GM19193 (cell line): ENCODE data around the gene BCL7B.

Experiments
- POLR2A ChIP-seq: IDR thresholded peaks from 4 replicates; pipeline ENCODE4 v1.6.1; 2011; ENCODE audit not compliant: insufficient read depth, insufficient read length; ENCODE audit errors: extremely low read depth

Gene BCL7B

GRCh38 chr7:73578342-73579128 is 21.0 kb upstream of the BCL7B start, which contains the start of gene TBL2:
TSS of gene TBL2 (minus strand) at chr7:73578579. CDS start at chr7:73578549, 30 bp downstream.
- peak; percentile 98 for TF ChIP-seq POLR2A

- no peak for TF ChIP-seq POLR2A
Observed at GRCh38 chr7:73577627-73578341, 20.3 kb upstream of the BCL7B start.

GRCh38 chr7:73573791-73574190 is 16.3 kb upstream of the BCL7B start:
- no peak for TF ChIP-seq POLR2A

GRCh38 chr7:73573276-73573675 is 15.8 kb upstream of the BCL7B start:
- TF ChIP-seq POLR2A = no peak

- TF ChIP-seq POLR2A = no peak
Observed at GRCh38 chr7:73572767-73573186, 15.3 kb upstream of the BCL7B start.

GRCh38 chr7:73570977-73571376 is 13.5 kb upstream of the BCL7B start:
- TF ChIP-seq POLR2A = no peak

GRCh38 chr7:73570521-73570920 is 13.0 kb upstream of the BCL7B start:
- TF ChIP-seq POLR2A = no peak

- no peak for TF ChIP-seq POLR2A
Observed at GRCh38 chr7:73569042-73569608, 11.6 kb upstream of the BCL7B start.

- TF ChIP-seq POLR2A = no peak
Observed at GRCh38 chr7:73567846-73568685, 10.6 kb upstream of the BCL7B start.

GRCh38 chr7:73567140-73567539 is 9.7 kb upstream of the BCL7B start:
- no peak for TF ChIP-seq POLR2A

GRCh38 chr7:73565675-73566340 is 8.3 kb upstream of the BCL7B start:
- TF ChIP-seq POLR2A = no peak

GRCh38 chr7:73560109-73560835 is 2.8 kb upstream of the BCL7B start:
- TF ChIP-seq POLR2A = no peak

GRCh38 chr7:73557108-73557396 is 438 bp downstream of the BCL7B start:
- TF ChIP-seq POLR2A = no peak
